Measurements from ENCODE around the gene MFN2. TPM values are rescaled to one million over a fixed set of nuclear protein-coding genes. Genes with fewer than 3 reads are reported as not detected.

The MFN2 gene
- total RNA-seq, 1 experiment from 2014 or later = 72.6 TPM

GRCh38 chr1:11984576-11984975 is 4.3 kb downstream of the MFN2 start:
- intact Hi-C loops (cut with micrococcal nuclease; ENCODE audit: unreplicated experiment) = loop anchor here (5.0 kb wide), 2 partner anchors 52 to 147 kb away; partner anchors contain the start of gene PLOD1
- H3K27ac ChIP-seq = no peak overlapping the region
- peaks cover 48% of the 10 kb centered on the region for H3K79me2 ChIP-seq (ENCODE audit: low read depth)
- peaks cover 21% of the 10 kb centered on the region for H3K4me1 ChIP-seq (replicated peaks; ENCODE audit: insufficient read depth)
- H2AFZ ChIP-seq = no peak overlapping the region
- peaks cover 4% of the 10 kb centered on the region; the same call in 1 of the 2 replicates for H4K20me1 ChIP-seq (ENCODE audit: insufficient read depth)
- H3F3A ChIP-seq (ENCODE audit: insufficient read depth, low read depth) = peaks cover 19% of the 10 kb centered on the region; the same call in 1 of the 2 replicates
- H3K36me3 ChIP-seq (ENCODE audit: low read depth) = no peaks in the 10 kb centered on the region
- no peaks in the 10 kb centered on the region for H3K27me3 ChIP-seq (ENCODE audit: insufficient read depth, low read depth)
- no peaks in the 10 kb centered on the region for H3K9me3 ChIP-seq (ENCODE audit: insufficient read depth, low read depth)
- CTCF ChIA-PET = no interaction called here
- H3K4me2 ChIP-seq = no peak overlapping the region
- TF ChIP-seq EZH2 (IDR thresholded peaks at IDR 0.05; ENCODE audit: low read depth) = no peak
- no peak for TF ChIP-seq CTCF (conservative IDR thresholded peaks at IDR 0.05)
- no peaks in the 10 kb centered on the region for H3K9me2 ChIP-seq (ENCODE audit: insufficient read depth)
- BruUV-seq (replicated peaks) = no TSS peak
- DNase-seq = no peak
- no peak overlapping the region for H3K4me3 ChIP-seq
- POLR2A ChIA-PET (ENCODE audit: unreplicated experiment) = interaction anchor here (0.8 kb wide), 1 partner anchor 21 kb away, joined by 3 read pairs; no protein-coding TSS in a partner anchor

GRCh38 chr1:11985171-11985570 is 4.9 kb downstream of the MFN2 start:
- H3K9me3 ChIP-seq (ENCODE audit: insufficient read depth, low read depth) = no peaks in the 10 kb centered on the region
- TF ChIP-seq CTCF (conservative IDR thresholded peaks at IDR 0.05) = no peak
- no peak for TF ChIP-seq EZH2 (IDR thresholded peaks at IDR 0.05; ENCODE audit: low read depth)
- peaks cover 4% of the 10 kb centered on the region; the same call in 1 of the 2 replicates for H4K20me1 ChIP-seq (ENCODE audit: insufficient read depth)
- no TSS peak for BruUV-seq (replicated peaks)
- peaks cover 16% of the 10 kb centered on the region; the same call in 1 of the 2 replicates for H3F3A ChIP-seq (ENCODE audit: insufficient read depth, low read depth)
- H3K4me3 ChIP-seq = no peak overlapping the region
- no peak for DNase-seq
- H3K9me2 ChIP-seq (ENCODE audit: insufficient read depth) = no peaks in the 10 kb centered on the region
- intact Hi-C loops (cut with micrococcal nuclease; ENCODE audit: unreplicated experiment) = no loop called here
- ChIA-PET CTCF (no interaction called here), POLR2A (ENCODE audit: unreplicated experiment) (no interaction called here)
- peaks cover 24% of the 10 kb centered on the region for H3K4me1 ChIP-seq (replicated peaks; ENCODE audit: insufficient read depth)
- no peak overlapping the region for H2AFZ ChIP-seq
- H3K27me3 ChIP-seq (ENCODE audit: insufficient read depth, low read depth) = no peaks in the 10 kb centered on the region
- H3K79me2 ChIP-seq (ENCODE audit: low read depth) = peaks cover 48% of the 10 kb centered on the region
- H3K36me3 ChIP-seq (ENCODE audit: low read depth) = 0 out of 2 replicates have a peak, but pooled peaks cover 4% of the 10 kb centered on the region
- no peak overlapping the region for H3K27ac ChIP-seq
- no peak overlapping the region for H3K4me2 ChIP-seq

GRCh38 chr1:11985851-11986250 is 5.6 kb downstream of the MFN2 start:
- Histone ChIP-seq H3K4me2 (no peak overlapping the region), H3K4me1 (replicated peaks; ENCODE audit: insufficient read depth) (peaks cover 28% of the 10 kb centered on the region), H2AFZ (no peak overlapping the region), H3K27ac (no peak overlapping the region), H3F3A (ENCODE audit: insufficient read depth, low read depth) (peaks cover 16% of the 10 kb centered on the region; the same call in 1 of the 2 replicates), H3K9me3 (ENCODE audit: insufficient read depth, low read depth) (no peaks in the 10 kb centered on the region), H3K4me3 (no peak overlapping the region), H4K20me1 (ENCODE audit: insufficient read depth) (peaks cover 4% of the 10 kb centered on the region; the same call in 1 of the 2 replicates), H3K27me3 (ENCODE audit: insufficient read depth, low read depth) (no peaks in the 10 kb centered on the region), H3K36me3 (ENCODE audit: low read depth) (0 out of 2 replicates have a peak, but pooled peaks cover 4% of the 10 kb centered on the region), H3K9me2 (ENCODE audit: insufficient read depth) (no peaks in the 10 kb centered on the region), H3K79me2 (ENCODE audit: low read depth) (peaks cover 44% of the 10 kb centered on the region)
- DNase-seq = no peak
- intact Hi-C loops (cut with micrococcal nuclease; ENCODE audit: unreplicated experiment) = no loop called here
- POLR2A ChIA-PET (ENCODE audit: unreplicated experiment) = no interaction called here
- BruUV-seq (replicated peaks) = no TSS peak
- no peak for TF ChIP-seq CTCF (conservative IDR thresholded peaks at IDR 0.05)
- TF ChIP-seq EZH2 (IDR thresholded peaks at IDR 0.05; ENCODE audit: low read depth) = no peak
- CTCF ChIA-PET = no interaction called here
